Keratinocyte (primary cell): Measurements from ENCODE around the gene SMCHD1. TPM values are rescaled to one million over a fixed set of nuclear protein-coding genes. Genes with fewer than 3 reads are reported as not detected.

Experiments
- DNase-seq: peaks from one replicate; pipeline ENCODE4 v3.0.0-alpha.2; 2011; ENCODE audit warnings: low read depth, missing footprints, low spot score
- FAIRE-seq: peaks from 2 replicates; lab custom pipeline; 2011; peaks lifted over from hg19 to GRCh38; lab: Jason Lieb, UNC
- H2AFZ ChIP-seq: 2 replicates; pipeline ENCODE4 v1.6.0; 2012; ENCODE audit warnings: low read length, control low read depth, inconsistent platforms; ENCODE audit not compliant: control insufficient read depth
- H3K27ac ChIP-seq: 2 replicates; pipeline ENCODE4 v1.5.1; 2011; ENCODE audit warnings: low read length; ENCODE audit not compliant: control insufficient read depth, insufficient read depth
- H3K27me3 ChIP-seq: 3 replicates; pipeline ENCODE4 v1.6.0; 2011; ENCODE audit warnings: low read length; ENCODE audit not compliant: control insufficient read depth, insufficient read depth; ENCODE audit errors: extremely low read depth
- H3K36me3 ChIP-seq, 2 experiments: 2 replicates in 1 of 2; 3 replicates in 1 of 2; pipeline ENCODE4 v1.5.1; 2011; ENCODE audit warnings: low read length in 2 of 2, mild to moderate bottlenecking in 1 of 2; ENCODE audit not compliant: control insufficient read depth in 2 of 2, insufficient read depth in 2 of 2; ENCODE audit errors: extremely low read depth in 1 of 2
- H3K4me1 ChIP-seq: 3 replicates; pipeline ENCODE4 v1.5.1; 2011; ENCODE audit warnings: low read length; ENCODE audit not compliant: control insufficient read depth, insufficient read depth; ENCODE audit errors: extremely low read depth
- H3K4me2 ChIP-seq: 3 replicates; pipeline ENCODE4 v1.6.0; 2011; ENCODE audit warnings: low read depth, low read length; ENCODE audit not compliant: control insufficient read depth, insufficient read depth; ENCODE audit errors: extremely low read depth
- H3K4me3 ChIP-seq, 3 experiments: fragments of 200-600 bp in 1 of 3; sonication (generic) in 1 of 3; 2 replicates in 2 of 3; 3 replicates in 1 of 3; pipeline ENCODE4 v1.5.1; 2011 to 2016; ENCODE audit warnings: low read length in 3 of 3, mild to moderate bottlenecking in 3 of 3, control low read depth in 2 of 3, inconsistent platforms in 1 of 3, low read depth in 1 of 3, mixed read lengths in 1 of 3, mixed run types in 1 of 3, moderate library complexity in 1 of 3; ENCODE audit not compliant: control insufficient read depth in 2 of 3, insufficient read depth in 2 of 3; ENCODE audit errors: extremely low read depth in 1 of 3
- H3K79me2 ChIP-seq: 2 replicates; pipeline ENCODE4 v1.6.0; 2012; ENCODE audit warnings: low read length; ENCODE audit not compliant: control insufficient read depth, insufficient read depth
- H3K9ac ChIP-seq: 3 replicates; pipeline ENCODE4 v1.6.0; 2011; ENCODE audit warnings: low read length; ENCODE audit not compliant: control insufficient read depth, insufficient read depth; ENCODE audit errors: extremely low read depth
- H3K9me1 ChIP-seq: 3 replicates; pipeline ENCODE4 v1.6.0; 2011; ENCODE audit warnings: low read length; ENCODE audit not compliant: control insufficient read depth, insufficient read depth; ENCODE audit errors: extremely low read depth
- H3K9me3 ChIP-seq: 2 replicates; pipeline ENCODE4 v1.5.1; 2012; ENCODE audit warnings: low read depth, low read length; ENCODE audit not compliant: control insufficient read depth
- H4K20me1 ChIP-seq: 3 replicates; pipeline ENCODE4 v1.6.0; 2011; ENCODE audit warnings: low read length; ENCODE audit not compliant: control insufficient read depth, insufficient read depth; ENCODE audit errors: extremely low read depth
- CTCF ChIP-seq, 3 experiments: IDR thresholded peaks in 1 of 3; conservative IDR thresholded peaks in 1 of 3; optimal IDR thresholded peaks in 1 of 3; 2 replicates in 2 of 3; 3 replicates in 1 of 3; pipeline versions ENCODE3 to v1.5.1; 2011; ENCODE audit warnings: low read length in 3 of 3, mild to moderate bottlenecking in 3 of 3, moderate library complexity in 2 of 3, control low read depth in 1 of 3, inconsistent platforms in 1 of 3; ENCODE audit not compliant: insufficient read depth in 2 of 3; ENCODE audit errors: extremely low read depth in 1 of 3
- EZH2 ChIP-seq: IDR thresholded peaks from one replicate; pipeline ENCODE4 v1.6.1; 2012; ENCODE audit warnings: inconsistent platforms, mild to moderate bottlenecking, low read length, moderate library complexity
- dilution Hi-C: fragments of 300-500 bp; cut with MboI; formaldehyde crosslinking; loops from one replicate; pipeline ENCODE4 v1.7.0; 2020; ENCODE audit warnings: low sequenced_read_pairs; ENCODE audit not compliant: extremely low pct_ligation_motif_present
- polyA plus RNA-seq, 5 experiments: library from polyadenylated mRNA; depleted of rRNA in 3 of 5; stranded (reverse) in 3 of 5; stranded (forward) in 1 of 5; unstranded in 1 of 5; fragments of >200 nt; gene quantifications; 1 replicate in 1 of 5; 2 replicates in 3 of 5; 3 replicates in 1 of 5; pipeline versions ENCODE4 v1.2.1 to v1.2.3, GENCODE V29; 2011 to 2012; ENCODE audit warnings: missing spikeins in 2 of 5, low read depth in 1 of 5, low replicate concordance in 1 of 5

SMCHD1 gene
- polyA plus RNA-seq, 1 donor (not counting 4 experiments of a cell fraction or from before 2014, with no cell fraction given), result 18.5 TPM

GRCh38 chr18:2627821-2628276, 27.7 kb upstream of the SMCHD1 start:
- H4K20me1 ChIP-seq, result no peaks in the 10 kb centered on the region
- TF ChIP-seq EZH2, result no peak
- no peak for TF ChIP-seq CTCF (optimal IDR thresholded peaks at IDR 0.05 in 1 of 3, IDR thresholded peaks at IDR 0.05 in 1 of 3, conservative IDR thresholded peaks at IDR 0.05 in 1 of 3; ENCODE audit: extremely low read depth in 1 of 3, insufficient read depth in 2 of 3, low read length in 3 of 3)
- H3K9me3 ChIP-seq, result no peaks in the 10 kb centered on the region
- no peak overlapping the region for H3K4me3 ChIP-seq
- no peak overlapping the region for H3K9ac ChIP-seq
- H3K79me2 ChIP-seq, result no peaks in the 10 kb centered on the region
- dilution Hi-C loops, result no loop called here
- FAIRE-seq (no peak), DNase-seq (no peak)
- no peaks in the 10 kb centered on the region for H3K36me3 ChIP-seq
- H3K4me1 ChIP-seq, result peaks cover 2% of the 10 kb centered on the region
- H3K4me2 ChIP-seq, result no peak overlapping the region
- H3K27me3 ChIP-seq, result no peaks in the 10 kb centered on the region
- H3K27ac ChIP-seq, result no peak overlapping the region
- no peaks in the 10 kb centered on the region for H3K9me1 ChIP-seq
- no peak overlapping the region for H2AFZ ChIP-seq

GRCh38 chr18:2629003-2629402, 26.5 kb upstream of the SMCHD1 start:
- H3K9me1 ChIP-seq, result no peaks in the 10 kb centered on the region

More at GRCh38 chr18:2629003-2629402, 26.5 kb upstream of the SMCHD1 start:
- dilution Hi-C loops, result no loop called here
- H3K9ac ChIP-seq, result no peak overlapping the region
- H3K4me3 ChIP-seq, result no peak overlapping the region
- peaks cover 2% of the 10 kb centered on the region for H3K4me1 ChIP-seq
- FAIRE-seq (no peak), DNase-seq (no peak)
- H3K27ac ChIP-seq, result no peak overlapping the region
- H3K36me3 ChIP-seq, result no peaks in the 10 kb centered on the region
- H3K79me2 ChIP-seq, result no peaks in the 10 kb centered on the region
- H3K4me2 ChIP-seq, result no peak overlapping the region
- no peak for TF ChIP-seq CTCF (optimal IDR thresholded peaks at IDR 0.05 in 1 of 3, IDR thresholded peaks at IDR 0.05 in 1 of 3, conservative IDR thresholded peaks at IDR 0.05 in 1 of 3; ENCODE audit: extremely low read depth in 1 of 3, insufficient read depth in 2 of 3, low read length in 3 of 3)
- TF ChIP-seq EZH2, result no peak
- no peaks in the 10 kb centered on the region for H3K27me3 ChIP-seq
- H4K20me1 ChIP-seq, result no peaks in the 10 kb centered on the region
- H2AFZ ChIP-seq, result no peak overlapping the region
- no peaks in the 10 kb centered on the region for H3K9me3 ChIP-seq
